NOMO-1 treated with DMSO at 0.1 percent for 48 hours (cell line): ENCODE data around the gene ORAI2.
"Not testable (repeated sequence)": the region's sequence is repeated elsewhere in the genome, so short reads cannot be mapped to it uniquely, and the experiment has no call there.

Experiments used
- DNase-seq: peaks from one replicate; lab custom pipeline; 2025; ENCODE audit not compliant: unreplicated experiment; lab: John Stamatoyannopoulos, UW

Gene ORAI2

DNA sequence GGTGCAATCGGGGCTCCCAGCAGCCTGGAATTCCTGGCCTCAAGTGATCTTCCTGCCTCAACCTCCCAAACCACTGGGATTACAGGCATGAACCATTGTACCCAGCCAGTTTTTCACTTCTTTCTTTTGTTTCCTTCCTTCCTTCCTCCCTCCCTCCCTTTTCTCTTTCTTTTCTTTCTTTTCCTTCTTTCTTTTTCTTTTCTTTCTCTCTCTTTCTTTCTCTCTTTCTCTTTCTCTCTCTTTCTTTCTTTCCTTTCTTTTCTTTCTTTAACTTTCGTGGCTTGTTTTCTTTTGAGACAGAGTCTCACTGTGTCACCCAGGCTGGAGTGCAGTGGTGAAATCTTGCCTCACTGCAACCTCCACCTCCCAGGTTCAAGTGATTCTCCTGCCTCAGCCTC is 12.3 kb downstream of the ORAI2 start:
- no peak for DNase-seq

DNA sequence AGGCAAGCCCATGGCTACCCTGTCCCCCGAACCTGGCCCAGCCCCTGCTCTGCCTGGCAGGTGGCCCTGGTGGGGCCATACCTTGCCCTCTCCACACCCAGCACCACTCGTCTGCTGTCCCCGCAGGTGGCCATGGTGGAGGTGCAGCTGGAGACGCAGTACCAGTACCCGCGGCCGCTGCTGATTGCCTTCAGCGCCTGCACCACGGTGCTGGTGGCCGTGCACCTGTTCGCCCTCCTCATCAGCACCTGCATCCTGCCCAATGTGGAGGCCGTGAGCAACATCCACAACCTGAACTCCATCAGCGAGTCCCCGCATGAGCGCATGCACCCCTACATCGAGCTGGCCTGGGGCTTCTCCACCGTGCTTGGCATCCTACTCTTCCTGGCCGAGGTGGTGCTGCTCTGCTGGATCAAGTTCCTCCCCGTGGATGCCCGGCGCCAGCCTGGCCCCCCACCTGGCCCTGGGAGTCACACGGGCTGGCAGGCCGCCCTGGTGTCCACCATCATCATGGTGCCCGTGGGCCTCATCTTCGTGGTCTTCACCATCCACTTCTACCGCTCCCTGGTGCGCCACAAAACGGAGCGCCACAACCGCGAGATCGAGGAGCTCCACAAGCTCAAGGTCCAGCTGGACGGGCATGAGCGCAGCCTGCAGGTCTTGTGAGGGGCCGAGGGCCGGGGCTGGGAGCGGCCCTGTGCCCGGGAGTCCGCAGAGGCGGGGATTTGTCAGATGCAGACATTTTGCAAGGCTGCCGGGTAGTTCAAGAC is 13.2 kb downstream of the ORAI2 start:
- DNase-seq, result no peak

GRCh38 chr7:102447311-102447710 is 13.9 kb downstream of the ORAI2 start:
- no peak for DNase-seq

DNA sequence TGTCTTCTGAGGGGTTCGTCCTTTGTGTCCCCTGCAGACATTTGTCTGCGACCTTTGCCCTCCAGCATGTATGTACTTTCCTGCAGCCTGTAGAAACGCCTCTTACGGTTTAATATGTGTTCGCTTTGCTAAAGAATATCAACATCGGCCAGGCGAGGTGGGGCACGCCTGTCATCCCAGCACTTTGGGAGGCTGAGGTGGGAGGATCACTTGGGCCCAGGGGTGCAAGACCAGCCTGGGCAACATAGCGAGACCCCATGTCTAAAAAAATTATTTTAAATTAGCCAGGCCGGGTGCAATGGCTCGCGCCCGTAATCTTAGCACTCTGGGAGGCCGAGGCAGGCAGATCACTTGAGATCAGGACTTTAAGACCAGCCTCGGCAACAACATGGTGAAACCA is 15.8 kb downstream of the ORAI2 start:
- no peak for DNase-seq

DNA sequence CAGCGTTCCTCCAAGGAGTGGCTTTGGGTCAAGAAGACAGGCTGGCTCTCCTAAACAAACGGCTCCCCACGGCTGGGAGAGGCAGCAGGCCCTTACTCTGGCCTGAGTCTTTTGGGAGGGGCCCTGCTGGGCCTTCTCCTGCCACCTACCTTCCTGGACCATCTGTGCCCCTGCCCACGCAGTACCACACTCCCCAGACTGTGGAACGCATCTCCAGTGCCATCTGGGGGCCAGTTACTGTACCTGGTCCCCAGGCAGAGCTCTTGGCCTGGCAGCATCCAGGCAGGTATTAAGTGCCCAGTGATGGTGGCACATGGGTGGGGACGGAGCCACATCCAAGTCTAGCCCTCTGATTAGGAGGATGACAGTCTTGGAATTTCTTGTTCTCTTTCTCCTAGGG is 16.9 kb downstream of the ORAI2 start:
- DNase-seq, result no peak

- no peak for DNase-seq
Measured at GRCh38 chr7:102451371-102452054, 18.1 kb downstream of the ORAI2 start.

DNA sequence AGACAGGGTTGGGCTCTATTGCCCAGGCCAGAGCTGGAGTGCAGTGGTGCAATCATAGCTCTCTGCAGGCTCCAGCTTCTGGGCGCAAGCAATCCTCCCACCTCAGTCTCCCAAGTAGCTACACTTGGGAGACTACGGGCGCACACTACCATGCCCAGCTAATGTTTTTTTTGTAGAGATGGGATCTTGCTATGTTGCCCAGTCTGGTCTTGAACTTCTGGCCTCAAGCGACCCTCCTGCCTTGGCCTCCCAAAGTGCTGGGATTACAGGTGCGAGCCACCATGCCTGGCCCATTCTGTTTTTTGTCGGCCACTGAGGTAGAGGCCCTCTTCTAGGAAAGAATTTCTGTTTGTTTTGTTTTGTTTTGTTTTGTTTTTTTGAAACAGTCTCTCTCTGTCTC is 19.1 kb downstream of the ORAI2 start:
- no peak for DNase-seq

DNA sequence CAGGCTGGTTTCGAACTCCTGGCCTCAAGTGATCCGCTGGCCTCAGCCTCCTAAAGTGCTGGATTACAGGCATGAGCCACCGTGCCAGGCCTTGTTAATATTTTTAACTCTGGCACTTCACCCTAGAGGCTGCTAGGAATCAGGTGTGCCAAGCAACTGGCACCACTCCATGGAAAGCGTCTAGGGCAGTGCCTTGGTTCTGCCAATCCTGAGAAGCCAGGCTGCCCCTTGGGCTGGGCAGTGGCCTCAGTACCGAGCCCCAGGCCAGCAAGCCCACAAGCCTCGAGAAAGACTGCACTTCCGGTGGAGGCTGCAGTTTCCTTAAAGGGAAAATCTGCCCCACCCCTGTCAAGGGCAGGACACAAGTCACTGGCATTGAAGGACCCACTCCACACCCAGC is 19.9 kb downstream of the ORAI2 start:
- DNase-seq, result no peak

DNA sequence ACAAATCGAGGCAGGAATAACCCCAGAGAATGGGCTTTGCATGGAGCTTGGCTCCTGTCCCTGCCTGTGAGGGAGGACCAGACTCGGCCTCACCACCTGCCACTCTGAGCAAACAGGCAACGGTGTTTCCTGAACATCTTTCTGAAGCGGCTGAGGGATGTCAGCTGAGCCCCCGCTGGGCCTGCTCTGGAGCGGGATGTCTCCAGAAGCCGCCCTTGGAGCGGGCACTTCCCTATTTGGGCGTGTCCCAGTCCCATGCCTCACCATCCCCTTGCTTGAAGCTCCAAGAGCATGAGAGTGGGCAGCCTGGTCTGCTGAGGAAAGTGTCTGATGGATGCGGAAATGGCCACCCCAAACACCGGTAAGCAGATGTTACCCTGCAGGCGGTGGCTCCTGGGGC is 21.1 kb downstream of the ORAI2 start:
- DNase-seq, result no peak

- not testable (repeated sequence) for DNase-seq
Measured at GRCh38 chr7:102454932-102455331, 21.6 kb downstream of the ORAI2 start.

GRCh38 chr7:102455596-102455995 is 22.2 kb downstream of the ORAI2 start:
- no peak for DNase-seq

DNA sequence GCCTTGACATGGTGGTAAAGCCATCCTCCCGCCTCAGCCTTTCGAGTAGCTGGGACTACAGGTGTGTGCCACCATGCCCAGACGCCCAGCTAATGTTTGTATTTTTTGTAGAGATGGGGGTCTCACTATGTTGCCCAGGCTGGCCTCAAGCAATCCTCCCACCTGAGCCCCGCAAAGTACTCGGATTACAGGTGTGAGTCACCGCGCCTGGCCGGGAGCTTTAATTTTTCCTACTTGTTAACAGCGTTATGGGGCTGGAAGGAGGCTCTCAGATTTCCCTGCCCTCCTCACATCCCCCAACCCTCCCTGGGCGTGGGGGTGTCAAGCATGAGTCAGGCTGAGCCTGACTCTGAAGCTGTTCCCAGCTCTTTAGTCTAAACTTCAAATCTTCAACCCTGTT is 23.0 kb downstream of the ORAI2 start:
- DNase-seq, result no peak

GRCh38 chr7:102457352-102457924 is 24.1 kb downstream of the ORAI2 start:
- no peak for DNase-seq

DNA sequence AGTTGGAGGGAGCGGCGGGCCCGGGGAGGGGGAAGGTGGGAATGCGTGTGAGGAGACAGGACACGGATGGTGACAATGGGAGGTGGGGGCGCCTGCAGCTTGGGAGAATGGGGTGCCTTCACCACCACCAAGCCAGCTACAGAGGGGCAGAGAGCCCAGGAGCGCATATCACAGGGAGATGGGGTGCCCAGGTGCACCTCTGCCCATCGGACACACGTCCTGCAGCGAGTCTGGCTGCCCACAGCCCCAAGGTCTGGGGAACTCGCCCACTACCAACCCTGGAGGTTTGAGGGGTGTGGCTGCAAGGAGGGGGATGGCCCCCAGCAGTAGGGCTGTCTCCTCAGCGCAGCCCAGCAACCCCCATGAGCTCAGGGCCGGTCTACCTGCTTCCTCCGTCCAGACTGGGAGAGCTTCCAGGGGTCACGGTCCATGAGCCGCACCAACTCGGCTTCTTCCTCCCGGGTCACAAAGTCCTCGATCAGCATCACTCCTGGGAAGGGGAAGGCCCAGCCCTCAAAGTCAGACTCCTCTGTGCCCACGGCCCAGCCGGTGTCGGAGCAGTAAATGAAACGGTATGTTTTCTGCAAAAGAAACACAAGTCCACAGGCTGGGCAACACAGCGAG is 26.0 kb downstream of the ORAI2 start:
- DNase-seq, result no peak

GRCh38 chr7:102460467-102460866 is 27.1 kb downstream of the ORAI2 start:
- DNase-seq, result no peak

DNA sequence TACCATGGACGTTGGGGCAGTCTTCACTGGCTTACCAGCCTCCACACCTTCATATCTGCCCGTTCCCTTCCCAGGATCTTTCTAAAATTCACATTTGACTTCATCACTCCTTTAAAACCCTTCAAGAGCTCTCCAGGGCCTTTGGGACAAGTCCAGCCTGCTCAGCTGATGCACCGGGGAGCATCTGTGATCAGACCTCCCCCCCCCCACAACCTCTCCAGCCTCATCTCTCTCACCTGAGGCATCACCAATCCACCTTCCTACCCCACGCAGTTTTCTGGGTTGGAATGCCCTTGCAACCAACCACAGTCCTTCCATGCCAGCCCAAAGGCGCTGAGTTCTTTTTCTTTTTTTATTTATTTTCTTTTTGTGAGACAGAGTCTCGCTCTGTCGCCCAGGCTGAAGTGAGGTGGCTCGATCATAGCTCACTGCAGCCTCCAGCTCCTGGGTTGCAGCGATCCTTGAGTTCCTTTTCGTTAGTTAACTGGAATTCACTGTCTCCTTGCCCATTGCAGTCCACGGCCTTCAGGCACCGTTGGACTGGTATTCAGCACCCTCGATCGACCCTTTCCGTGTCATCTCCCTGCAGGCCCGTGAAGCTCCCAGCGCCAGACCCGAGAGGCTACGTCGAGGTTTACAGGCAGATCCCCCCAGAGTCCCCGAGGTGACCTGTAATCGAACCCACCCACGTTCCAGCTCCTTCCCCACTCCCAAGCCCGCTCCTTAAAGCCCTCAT is 30.6 kb downstream of the ORAI2 start:
- no peak for DNase-seq

- peak; percentile 71 for DNase-seq
Measured at GRCh38 chr7:102464577-102465280, 31.4 kb downstream of the ORAI2 start, which contains the start of the genes ALKBH4 and LRWD1. Gene ALKBH4, minus strand, starts transcription at chr7:102464863. Its CDS starts 27 bp downstream, at chr7:102464836. Gene LRWD1, plus strand, starts transcription at chr7:102464984. Its CDS starts 97 bp downstream, at chr7:102465081.

DNA sequence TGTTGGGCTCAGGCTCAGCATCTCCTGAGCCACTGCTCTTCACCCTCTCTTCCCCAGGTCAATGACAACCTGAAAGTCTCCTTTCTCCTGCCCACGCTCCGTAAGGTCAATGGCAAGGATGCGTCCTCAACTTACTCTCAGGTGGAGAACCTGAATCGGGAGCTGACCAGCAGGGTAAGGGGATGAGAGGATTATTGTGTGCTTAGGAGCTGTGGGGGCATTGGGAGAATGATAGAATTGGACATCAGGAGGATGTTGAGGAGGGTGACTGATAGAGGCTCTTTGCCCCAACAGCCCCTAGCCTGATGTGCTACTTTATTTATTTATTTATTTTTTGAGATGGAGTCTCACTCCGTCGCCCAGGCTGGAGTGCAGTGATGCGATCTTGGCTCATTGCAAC is 32.7 kb downstream of the ORAI2 start:
- DNase-seq, result no peak

GRCh38 chr7:102467581-102468477 is 34.5 kb downstream of the ORAI2 start:
- no peak for DNase-seq
